Measurements from ENCODE around the gene CCDC142. TPM values are rescaled to one million over a fixed set of nuclear protein-coding genes. Genes with fewer than 3 reads are reported as not detected.

Gene CCDC142
- total and polyA plus RNA-seq, 9 of the 15 experiments (the other 6 are each of a cell fraction or from before 2014, with no cell fraction given): 0.55 to 11.7 (median 7.2) TPM

DNA sequence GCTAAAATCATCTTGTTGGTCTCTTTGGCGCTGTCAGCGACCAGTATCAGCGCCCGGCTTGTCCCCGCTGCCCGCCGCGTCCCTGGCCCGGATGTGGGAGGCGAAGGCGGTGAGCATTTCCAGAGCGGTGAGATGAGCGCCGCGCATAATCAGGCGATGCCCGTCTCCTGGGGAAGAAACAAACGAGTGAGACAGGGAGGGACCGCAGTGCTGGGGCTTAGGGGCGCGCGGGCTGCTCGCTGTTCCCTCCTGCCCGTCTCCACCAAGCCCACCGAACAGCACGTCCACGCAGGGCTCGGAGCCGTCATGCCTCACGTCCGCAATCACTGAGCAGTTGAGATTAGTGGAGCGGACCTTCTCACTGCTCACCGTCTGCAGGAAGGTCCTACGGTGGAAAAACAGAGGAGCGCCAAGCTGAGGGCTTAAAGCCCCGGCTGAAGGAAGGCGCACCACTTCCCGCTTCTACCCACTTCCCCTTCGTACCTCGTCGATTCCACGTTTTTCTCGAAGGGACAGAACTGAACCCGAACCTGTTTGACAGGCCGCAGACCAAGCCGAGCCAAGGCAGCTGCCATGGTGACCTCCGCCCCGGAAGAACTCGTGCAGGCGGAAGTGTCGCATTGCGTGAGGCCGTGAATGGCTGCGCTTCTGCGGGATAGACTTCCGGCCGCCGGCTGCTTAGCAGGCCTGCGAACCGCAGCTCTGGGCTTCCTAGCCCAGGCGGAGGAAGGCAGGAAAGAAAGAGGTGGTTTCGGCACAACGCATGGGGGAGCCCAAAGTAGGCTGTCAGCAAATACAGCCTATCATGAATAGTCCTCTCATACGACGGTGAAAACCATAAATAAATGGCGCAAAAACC lies 10.5 kb downstream of the CCDC142 start, which contains the start of gene MRPL53 (continued):
- TF ChIP-seq ELF2 (CRISPR knock-in tag; IDR thresholded peaks at IDR 0.05) (peak; percentile 92), RFX1 (IDR thresholded peaks at IDR 0.05) (peak; percentile 72), MCM3 (IDR thresholded peaks at IDR 0.05) (no peak), ZBTB11 (CRISPR knock-in tag; IDR thresholded peaks at IDR 0.05) (peak; percentile 11 to 96 (median 65); a peak in 5 of 6 replicates), ETV5 (CRISPR knock-in tag; IDR thresholded peaks at IDR 0.05; ENCODE audit: low read depth) (peak; percentile 96), CCNT2 (IDR thresholded peaks at IDR 0.05; ENCODE audit: borderline replicate concordance, extremely low read depth, insufficient read length, low read depth, low read length) (peak; percentile 64), ZNF408 (CRISPR knock-in tag; IDR thresholded peaks at IDR 0.05; ENCODE audit: low read depth) (no peak), SIX5 (IDR thresholded peaks at IDR 0.05; ENCODE audit: borderline replicate concordance in 1 of 2, insufficient read depth in 1 of 2, low read depth in 1 of 2, low read length in 2 of 2) (peak in 1 of 2 experiments; percentile 39; a peak in 1 of 4 replicates), KDM4B (IDR thresholded peaks at IDR 0.05; ENCODE audit: borderline replicate concordance in 2 of 2, low read depth in 1 of 2) (peak in 1 of 2 experiments; percentile 98; a peak in 2 of 4 replicates), RHOXF2B (CRISPR knock-in tag; conservative IDR thresholded peaks at IDR 0.05) (peak; percentile 77), DACH1 (IDR thresholded peaks at IDR 0.05; ENCODE audit: partially characterized antibody) (no peak), LARP7 (IDR thresholded peaks at IDR 0.05) (no peak), GTF2A2 (tag; IDR thresholded peaks at IDR 0.05) (no peak), NFATC3 (IDR thresholded peaks at IDR 0.05) (0 out of 2 replicates have a peak, but pooled peaks have one; percentile 49), MCM5 (IDR thresholded peaks at IDR 0.05; ENCODE audit: low read depth) (no peak)
- TF ChIP-seq, protein P1, sequence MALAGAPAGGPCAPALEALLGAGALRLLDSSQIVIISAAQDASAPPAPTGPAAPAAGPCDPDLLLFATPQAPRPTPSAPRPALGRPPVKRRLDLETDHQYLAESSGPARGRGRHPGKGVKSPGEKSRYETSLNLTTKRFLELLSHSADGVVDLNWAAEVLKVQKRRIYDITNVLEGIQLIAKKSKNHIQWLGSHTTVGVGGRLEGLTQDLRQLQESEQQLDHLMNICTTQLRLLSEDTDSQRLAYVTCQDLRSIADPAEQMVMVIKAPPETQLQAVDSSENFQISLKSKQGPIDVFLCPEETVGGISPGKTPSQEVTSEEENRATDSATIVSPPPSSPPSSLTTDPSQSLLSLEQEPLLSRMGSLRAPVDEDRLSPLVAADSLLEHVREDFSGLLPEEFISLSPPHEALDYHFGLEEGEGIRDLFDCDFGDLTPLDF (CRISPR knock-in tag; IDR thresholded peaks at IDR 0.05): no peak
- TF ChIP-seq, protein P2, sequence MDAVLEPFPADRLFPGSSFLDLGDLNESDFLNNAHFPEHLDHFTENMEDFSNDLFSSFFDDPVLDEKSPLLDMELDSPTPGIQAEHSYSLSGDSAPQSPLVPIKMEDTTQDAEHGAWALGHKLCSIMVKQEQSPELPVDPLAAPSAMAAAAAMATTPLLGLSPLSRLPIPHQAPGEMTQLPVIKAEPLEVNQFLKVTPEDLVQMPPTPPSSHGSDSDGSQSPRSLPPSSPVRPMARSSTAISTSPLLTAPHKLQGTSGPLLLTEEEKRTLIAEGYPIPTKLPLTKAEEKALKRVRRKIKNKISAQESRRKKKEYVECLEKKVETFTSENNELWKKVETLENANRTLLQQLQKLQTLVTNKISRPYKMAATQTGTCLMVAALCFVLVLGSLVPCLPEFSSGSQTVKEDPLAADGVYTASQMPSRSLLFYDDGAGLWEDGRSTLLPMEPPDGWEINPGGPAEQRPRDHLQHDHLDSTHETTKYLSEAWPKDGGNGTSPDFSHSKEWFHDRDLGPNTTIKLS (IDR thresholded peaks at IDR 0.05; ENCODE audit: borderline replicate concordance, low read depth): 0 out of 2 replicates have a peak, but pooled peaks have one; percentile 59
- TF ChIP-seq, protein P3, sequence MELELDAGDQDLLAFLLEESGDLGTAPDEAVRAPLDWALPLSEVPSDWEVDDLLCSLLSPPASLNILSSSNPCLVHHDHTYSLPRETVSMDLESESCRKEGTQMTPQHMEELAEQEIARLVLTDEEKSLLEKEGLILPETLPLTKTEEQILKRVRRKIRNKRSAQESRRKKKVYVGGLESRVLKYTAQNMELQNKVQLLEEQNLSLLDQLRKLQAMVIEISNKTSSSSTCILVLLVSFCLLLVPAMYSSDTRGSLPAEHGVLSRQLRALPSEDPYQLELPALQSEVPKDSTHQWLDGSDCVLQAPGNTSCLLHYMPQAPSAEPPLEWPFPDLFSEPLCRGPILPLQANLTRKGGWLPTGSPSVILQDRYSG (tag; conservative IDR thresholded peaks at IDR 0.05; ENCODE audit: low read depth): peak; percentile 66; the same call in 1 of the 2 replicates

All from K562 (cell line).